ENCODE measurements around the gene STAMBPL1.
"Not testable (repeated sequence)": the region's sequence is repeated elsewhere in the genome, so short reads cannot be mapped to it uniquely, and the experiment has no call there.

Gene STAMBPL1

GRCh38 chr10:88858491-88858890 is 21.6 kb upstream of the STAMBPL1 start:
- FAIRE-seq: no peak

- FAIRE-seq: no peak
Measured at GRCh38 chr10:88861036-88861435, 19.0 kb upstream of the STAMBPL1 start.

- FAIRE-seq: peak; percentile 75
Measured at GRCh38 chr10:88865281-88865876, 14.7 kb upstream of the STAMBPL1 start.

- no peak for FAIRE-seq
Measured at GRCh38 chr10:88866454-88866853, 13.6 kb upstream of the STAMBPL1 start.

GRCh38 chr10:88870089-88870488 is 10.0 kb upstream of the STAMBPL1 start:
- no peak for FAIRE-seq

- FAIRE-seq: no peak
Measured at GRCh38 chr10:88873757-88874156, 6.3 kb upstream of the STAMBPL1 start.

- no peak for FAIRE-seq
Measured at GRCh38 chr10:88874281-88874680, 5.8 kb upstream of the STAMBPL1 start.

GRCh38 chr10:88875081-88875480 is 5.0 kb upstream of the STAMBPL1 start:
- no peak for FAIRE-seq

- no peak for FAIRE-seq
Measured at GRCh38 chr10:88877298-88877697, 2.7 kb upstream of the STAMBPL1 start.

- FAIRE-seq: no peak
Measured at GRCh38 chr10:88880282-88881076, 434 bp downstream of the STAMBPL1 start.

- no peak for FAIRE-seq
Measured at GRCh38 chr10:88881320-88881719, 1.3 kb downstream of the STAMBPL1 start.

GRCh38 chr10:88881922-88882645 is 2.0 kb downstream of the STAMBPL1 start:
- FAIRE-seq: no peak

GRCh38 chr10:88882646-88883447 is 2.8 kb downstream of the STAMBPL1 start:
- FAIRE-seq: not testable (repeated sequence)

GRCh38 chr10:88883448-88883809 is 3.4 kb downstream of the STAMBPL1 start:
- no peak for FAIRE-seq

GRCh38 chr10:88886557-88886956 is 6.5 kb downstream of the STAMBPL1 start:
- no peak for FAIRE-seq

GRCh38 chr10:88888810-88889445 is 8.9 kb downstream of the STAMBPL1 start:
- FAIRE-seq: peak; percentile 62

- FAIRE-seq: no peak
Measured at GRCh38 chr10:88889559-88890337, 9.7 kb downstream of the STAMBPL1 start.

GRCh38 chr10:88890681-88891381 is 10.8 kb downstream of the STAMBPL1 start:
- FAIRE-seq: peak; percentile 52

GRCh38 chr10:88892222-88892967 is 12.3 kb downstream of the STAMBPL1 start:
- FAIRE-seq: no peak

GRCh38 chr10:88893611-88894010 is 13.6 kb downstream of the STAMBPL1 start:
- FAIRE-seq: no peak

Measured in A204.1 (cell line).